Sigmoid colon (tissue), 7 donors: Measurements from ENCODE around the gene UBE2L6. TPM values are rescaled to one million over a fixed set of nuclear protein-coding genes. Genes with fewer than 3 reads are reported as not detected.

Experiments used
- DNase-seq: peaks from one replicate; pipeline ENCODE4 v3.0.0-alpha.2; 2019
- H3K27ac ChIP-seq, 4 donors: fragments of 200-600 bp; sonication (generic); one replicate each; pipeline ENCODE4 v1.5.1; 2016 to 2019; ENCODE audit warnings: mild to moderate bottlenecking in 1 of 4
- H3K27me3 ChIP-seq, 3 donors: fragments of 200-600 bp; sonication (generic); one replicate each; pipeline ENCODE4 v1.5.1; 2019; ENCODE audit warnings: mild to moderate bottlenecking in 1 of 3
- H3K36me3 ChIP-seq, 4 donors: fragments of 200-600 bp; sonication (generic); one replicate each; pipeline ENCODE4 v1.5.1; 2016 to 2019
- H3K4me1 ChIP-seq, 4 donors: fragments of 200-600 bp; sonication (generic); one replicate each; pipeline ENCODE4 v1.5.1; 2017 to 2019
- H3K4me3 ChIP-seq, 4 donors: fragments of 200-600 bp; sonication (generic); one replicate each; pipeline ENCODE4 v1.5.1; 2017 to 2019; ENCODE audit warnings: mild to moderate bottlenecking in 2 of 4, moderate library complexity in 1 of 4
- H3K9me3 ChIP-seq, 4 donors: fragments of 200-600 bp in 3 of 4; sonication (generic) in 3 of 4; one replicate each; pipeline versions ENCODE4 v1.5.1 to v1.6.1; 2013 to 2019
- EP300 ChIP-seq, 4 donors: sonication (generic); formaldehyde crosslinking; IDR thresholded peaks; one replicate each; pipeline ENCODE4 v1.6.1; 2017; ENCODE audit warnings: antibody characterized with exemption in 4 of 4
- POLR2A ChIP-seq, 2 donors: fragments of 450-650 bp; IDR thresholded peaks; one replicate each; pipeline ENCODE4 v1.6.1; 2016; ENCODE audit warnings: antibody characterized with exemption in 2 of 2, mild to moderate bottlenecking in 2 of 2, moderate library complexity in 2 of 2
- POLR2AphosphoS5 ChIP-seq, 4 donors: sonication (generic); formaldehyde crosslinking; IDR thresholded peaks; one replicate each; pipeline ENCODE4 v1.6.1; 2017; ENCODE audit warnings: antibody characterized with exemption in 4 of 4
- WGBS, 2 donors: extraction: QIAGEN DNeasy Blood & Tissue Kit; methylation state at CpG; one replicate each; pipeline ENCODE4 v1.1.7; 2013; 5-methylcytosine and 5-hydroxymethylcytosine counted together
- intact Hi-C: fragments of 100-400 bp; cut with DNase I; formaldehyde crosslinking; loops from one replicate; pipeline ENCODE4 v1.15.1; 2023
- polyA plus RNA-seq, 3 donors: library from polyadenylated mRNA; stranded (reverse); fragments of 200-250 nt; gene quantifications; one replicate each; pipeline ENCODE4 v1.2.3, GENCODE V29; 2013
- total RNA-seq, 4 donors: library from RNA; depleted of rRNA; stranded (reverse); fragments of >200 nt; gene quantifications; one replicate each; pipeline ENCODE4 v1.1.0, GENCODE V29; 2016
- TF ChIP-seq, protein P1 (sequence below), 4 experiments: fragments of 450-650 bp in 3 of 4; fragments of 200-600 bp in 1 of 4; IDR thresholded peaks; one replicate each; pipeline ENCODE4 v1.5.1; 2016 to 2019; ENCODE audit warnings: antibody characterized with exemption in 4 of 4, mild to moderate bottlenecking in 3 of 4, moderate library complexity in 2 of 4
- donor health status: healthy with polysubstance abuse.
- donor health status: Bipolar disorder and iron deficiency.
- donor health status: healthy.

Gene UBE2L6
- total and polyA plus RNA-seq, 7 donors, result 26.5 to 106 (median 37.8) TPM

DNA sequence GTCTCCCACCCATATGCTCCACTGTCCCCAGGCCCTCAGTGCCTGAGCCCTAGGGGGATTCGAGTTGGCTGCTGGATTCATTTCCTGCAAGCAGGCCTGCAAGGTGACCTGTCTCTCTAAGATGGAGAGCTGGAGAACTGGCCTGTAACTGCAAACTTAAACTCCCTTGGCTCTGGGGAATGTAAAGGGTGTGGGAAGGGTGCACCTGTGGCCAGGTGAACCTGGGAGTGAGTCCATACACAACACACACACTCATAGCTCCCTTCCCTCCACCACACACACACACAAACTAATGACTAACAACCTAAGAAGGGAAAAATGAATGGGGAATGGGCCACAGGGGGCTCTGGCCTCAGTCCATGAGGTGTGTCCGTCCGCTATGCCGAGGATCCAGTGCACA, 15.5 kb downstream of the UBE2L6 start:
- no peak overlapping the region for H3K4me3 ChIP-seq
- DNase-seq, result no peak
- no peak overlapping the region for H3K27ac ChIP-seq
- H3K4me1 ChIP-seq, result no peaks in the 10 kb centered on the region
- intact Hi-C loops, result no loop called here
- WGBS, 2 donors, result 92 to 95% methylated on average over 4 of the region's 4 CpGs
- H3K27me3 ChIP-seq, result no peaks in the 10 kb centered on the region
- peaks cover 21 to 85% (median 46%) of the 10 kb centered on the region in 4 donors for H3K36me3 ChIP-seq
- TF ChIP-seq, protein P1, sequence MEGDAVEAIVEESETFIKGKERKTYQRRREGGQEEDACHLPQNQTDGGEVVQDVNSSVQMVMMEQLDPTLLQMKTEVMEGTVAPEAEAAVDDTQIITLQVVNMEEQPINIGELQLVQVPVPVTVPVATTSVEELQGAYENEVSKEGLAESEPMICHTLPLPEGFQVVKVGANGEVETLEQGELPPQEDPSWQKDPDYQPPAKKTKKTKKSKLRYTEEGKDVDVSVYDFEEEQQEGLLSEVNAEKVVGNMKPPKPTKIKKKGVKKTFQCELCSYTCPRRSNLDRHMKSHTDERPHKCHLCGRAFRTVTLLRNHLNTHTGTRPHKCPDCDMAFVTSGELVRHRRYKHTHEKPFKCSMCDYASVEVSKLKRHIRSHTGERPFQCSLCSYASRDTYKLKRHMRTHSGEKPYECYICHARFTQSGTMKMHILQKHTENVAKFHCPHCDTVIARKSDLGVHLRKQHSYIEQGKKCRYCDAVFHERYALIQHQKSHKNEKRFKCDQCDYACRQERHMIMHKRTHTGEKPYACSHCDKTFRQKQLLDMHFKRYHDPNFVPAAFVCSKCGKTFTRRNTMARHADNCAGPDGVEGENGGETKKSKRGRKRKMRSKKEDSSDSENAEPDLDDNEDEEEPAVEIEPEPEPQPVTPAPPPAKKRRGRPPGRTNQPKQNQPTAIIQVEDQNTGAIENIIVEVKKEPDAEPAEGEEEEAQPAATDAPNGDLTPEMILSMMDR (IDR thresholded peaks at IDR 0.05), result no peak
- TF ChIP-seq POLR2A (IDR thresholded peaks at IDR 0.05), result no peak
- no peak for TF ChIP-seq POLR2AphosphoS5 (IDR thresholded peaks at IDR 0.05)
- no peak for TF ChIP-seq EP300 (IDR thresholded peaks at IDR 0.05)
- H3K9me3 ChIP-seq, result no peaks in the 10 kb centered on the region

DNA sequence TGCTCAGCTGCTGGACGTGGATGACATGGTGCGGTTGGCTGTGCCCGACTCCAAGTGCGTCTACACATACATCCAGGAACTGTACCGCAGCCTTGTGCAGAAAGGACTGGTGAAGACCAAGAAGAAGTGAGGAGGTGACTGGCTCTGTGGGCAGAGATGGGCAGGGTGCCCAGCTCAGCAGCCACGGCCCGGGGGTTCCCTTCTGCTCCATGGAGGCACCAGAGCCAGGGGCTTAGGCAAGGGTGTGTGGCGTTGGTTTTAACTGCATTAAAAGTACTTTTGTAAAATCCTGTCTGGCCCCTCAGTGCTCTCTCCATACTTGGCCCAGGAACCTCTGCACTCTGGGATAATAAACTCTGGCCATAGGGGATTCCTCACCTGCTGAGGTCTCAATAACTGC, 17.5 kb downstream of the UBE2L6 start:
- H3K4me3 ChIP-seq, result no peak overlapping the region
- H3K27me3 ChIP-seq, result no peaks in the 10 kb centered on the region
- TF ChIP-seq, protein P1 (IDR thresholded peaks at IDR 0.05), result no peak
- no peak for TF ChIP-seq POLR2AphosphoS5 (IDR thresholded peaks at IDR 0.05)
- TF ChIP-seq EP300 (IDR thresholded peaks at IDR 0.05), result no peak
- no peak for TF ChIP-seq POLR2A (IDR thresholded peaks at IDR 0.05)
- H3K27ac ChIP-seq, result no peak overlapping the region
- no peaks in the 10 kb centered on the region for H3K4me1 ChIP-seq
- no peaks in the 10 kb centered on the region for H3K9me3 ChIP-seq
- no peak for DNase-seq
- intact Hi-C loops, result no loop called here
- H3K36me3 ChIP-seq, result peaks cover 21 to 67% (median 45%) of the 10 kb centered on the region in 4 donors
- WGBS, 2 donors, result 93 to 97% methylated on average over 8 of the region's 8 CpGs

DNA sequence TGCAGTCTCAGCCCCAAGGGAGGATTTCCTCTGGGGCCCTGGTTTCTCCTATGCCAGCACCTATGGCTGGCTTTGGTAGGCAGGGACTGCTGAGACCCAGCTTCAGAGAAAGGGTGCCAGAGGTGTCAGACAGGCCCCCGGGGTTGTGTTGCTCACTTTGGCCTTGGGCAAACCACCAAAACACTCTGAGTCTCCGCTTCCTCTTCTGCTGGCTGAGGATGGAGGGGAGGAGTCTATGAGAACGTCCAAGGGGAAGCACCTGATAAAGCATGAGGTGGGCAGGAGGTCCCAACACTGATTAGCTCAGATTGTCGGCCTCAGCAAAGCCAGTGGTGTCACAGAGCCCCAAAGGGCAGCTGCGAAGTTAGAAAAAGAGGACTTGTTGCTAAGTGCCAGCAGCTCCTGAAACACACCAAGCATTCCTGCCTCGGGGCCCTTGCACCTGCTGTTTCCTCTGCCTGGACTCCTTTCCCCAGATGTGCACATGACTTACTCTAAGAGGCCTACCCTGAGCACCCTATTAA, 19.6 kb downstream of the UBE2L6 start:
- peaks cover 15 to 46% (median 29%) of the 10 kb centered on the region in 4 donors for H3K36me3 ChIP-seq
- DNase-seq, result no peak
- TF ChIP-seq, protein P1 (IDR thresholded peaks at IDR 0.05), result no peak
- TF ChIP-seq POLR2AphosphoS5 (IDR thresholded peaks at IDR 0.05) (no peak), EP300 (IDR thresholded peaks at IDR 0.05) (no peak), POLR2A (IDR thresholded peaks at IDR 0.05) (no peak)
- intact Hi-C loops, result no loop called here
- H3K27me3 ChIP-seq, result no peaks in the 10 kb centered on the region
- H3K4me3 ChIP-seq, result no peak overlapping the region
- H3K9me3 ChIP-seq, result no peaks in the 10 kb centered on the region
- 44 to 53% methylated on average over 6 of the region's 6 CpGs for WGBS, 2 donors
- no peaks in the 10 kb centered on the region for H3K4me1 ChIP-seq
- H3K27ac ChIP-seq, result no peak overlapping the region

DNA sequence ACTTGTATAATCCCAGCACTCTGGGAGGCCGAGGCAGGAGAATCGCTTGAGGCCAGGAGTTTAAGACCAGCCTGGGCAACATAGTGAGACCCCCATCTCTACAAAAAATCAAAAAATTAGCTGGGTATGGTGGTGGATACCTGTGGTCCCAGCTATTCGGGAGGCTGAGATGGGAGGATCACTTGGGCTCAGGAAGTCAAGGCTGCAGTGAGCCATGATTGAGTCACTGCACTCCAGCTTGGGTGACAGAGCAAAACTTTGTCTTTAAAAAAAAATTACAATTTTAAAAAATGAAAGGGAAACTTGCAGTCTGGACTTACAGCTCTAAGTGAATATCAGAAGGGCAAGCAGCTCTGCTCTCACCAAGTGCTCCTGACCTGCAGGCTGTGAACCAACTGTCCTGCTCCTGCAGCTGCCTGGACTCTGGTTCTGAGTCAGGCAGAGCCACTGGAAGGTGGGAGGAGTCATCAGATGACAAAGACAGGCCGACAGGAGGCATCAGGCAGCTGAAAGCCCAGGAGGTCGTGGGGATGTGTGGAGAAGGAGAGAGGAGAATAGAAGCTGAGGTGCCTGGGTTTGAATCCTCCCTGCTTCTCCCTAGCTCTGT, 20.5 kb downstream of the UBE2L6 start:
- peaks cover 6 to 37% (median 21%) of the 10 kb centered on the region in 4 donors for H3K36me3 ChIP-seq
- no peak overlapping the region for H3K4me3 ChIP-seq
- TF ChIP-seq EP300 (IDR thresholded peaks at IDR 0.05) (no peak), POLR2AphosphoS5 (IDR thresholded peaks at IDR 0.05) (no peak), POLR2A (IDR thresholded peaks at IDR 0.05) (no peak)
- TF ChIP-seq, protein P1 (IDR thresholded peaks at IDR 0.05), result no peak
- H3K9me3 ChIP-seq, result no peaks in the 10 kb centered on the region
- H3K4me1 ChIP-seq, result no peaks in the 10 kb centered on the region
- whole genome bisulfite sequencing, 2 donors, result 63 to 67% methylated on average over 5 of the region's 5 CpGs
- no peak for DNase-seq
- no peak overlapping the region for H3K27ac ChIP-seq
- no peaks in the 10 kb centered on the region for H3K27me3 ChIP-seq
- intact Hi-C loops, result no loop called here
